Progenitor cell of endocrine pancreas (in vitro differentiated cells): Measurements from ENCODE around the gene MIS18BP1. TPM values are rescaled to one million over a fixed set of nuclear protein-coding genes. Genes with fewer than 3 reads are reported as not detected.

ENCODE experiments used
- DNase-seq: peaks from one replicate; pipeline ENCODE4 v3.0.0; 2021; ENCODE audit warnings: low spot score; ENCODE audit not compliant: unreplicated experiment
- H3K27ac Mint-ChIP-seq: 2 replicates; pipeline ENCODE4 v1.8.0; 2021; ENCODE audit warnings: mild to moderate bottlenecking, moderate library complexity, mixed read lengths
- H3K27me3 Mint-ChIP-seq: 2 replicates; pipeline ENCODE4 v1.8.0; 2021; ENCODE audit warnings: mixed read lengths
- H3K36me3 Mint-ChIP-seq: 2 replicates; pipeline ENCODE4 v1.8.0; 2022; ENCODE audit warnings: mixed read lengths; ENCODE audit not compliant: insufficient read depth
- H3K4me1 Mint-ChIP-seq: 2 replicates; pipeline ENCODE4 v1.8.0; 2021; ENCODE audit warnings: low read depth, mixed read lengths
- H3K4me3 Mint-ChIP-seq: 2 replicates; pipeline ENCODE4 v1.8.0; 2021; ENCODE audit warnings: low read depth, mild to moderate bottlenecking, moderate library complexity, mixed read lengths
- H3K9me3 Mint-ChIP-seq: 2 replicates; pipeline ENCODE4 v1.8.0; 2021; ENCODE audit warnings: low read depth, mixed read lengths
- CTCF ChIP-seq: fragments of 200-600 bp; sonication (generic); IDR thresholded peaks from one replicate; pipeline ENCODE4 v1.5.0; 2021; ENCODE audit warnings: antibody characterized with exemption, mild to moderate bottlenecking; ENCODE audit not compliant: unreplicated experiment
- total RNA-seq: library from RNA; stranded (reverse); gene quantifications from 2 replicates; pipeline ENCODE4 v1.2.1, GENCODE V29; 2021

MIS18BP1 gene
- total RNA-seq, 1 donor from 2014 or later: 40.4 TPM

GRCh38 chr14:45204241-45204640, 48.8 kb downstream of the MIS18BP1 start:
- Mint-ChIP-seq H3K4me3 (no peak overlapping the region), H3K36me3 (peaks cover 11% of the 10 kb centered on the region), H3K27me3 (no peaks in the 10 kb centered on the region), H3K27ac (no peak overlapping the region), H3K4me1 (no peaks in the 10 kb centered on the region), H3K9me3 (no peaks in the 10 kb centered on the region)
- no peak for TF ChIP-seq CTCF
- DNase-seq: no peak

- Mint-ChIP-seq H3K27me3 (no peaks in the 10 kb centered on the region), H3K27ac (no peak overlapping the region), H3K9me3 (no peaks in the 10 kb centered on the region), H3K4me1 (no peaks in the 10 kb centered on the region), H3K4me3 (no peak overlapping the region), H3K36me3 (peaks cover 9% of the 10 kb centered on the region)
- no peak for TF ChIP-seq CTCF
- no peak for DNase-seq
Measured at GRCh38 chr14:45201905-45202304, 51.1 kb downstream of the MIS18BP1 start.

GRCh38 chr14:45199230-45199629, 53.8 kb downstream of the MIS18BP1 start:
- Mint-ChIP-seq H3K27me3 (no peaks in the 10 kb centered on the region), H3K9me3 (no peaks in the 10 kb centered on the region), H3K4me1 (no peaks in the 10 kb centered on the region), H3K4me3 (no peak overlapping the region), H3K36me3 (peaks cover 5% of the 10 kb centered on the region), H3K27ac (no peak overlapping the region)
- TF ChIP-seq CTCF: no peak
- DNase-seq: no peak

GRCh38 chr14:45198551-45198950, 54.5 kb downstream of the MIS18BP1 start:
- Mint-ChIP-seq H3K36me3 (peaks cover 5% of the 10 kb centered on the region), H3K27ac (no peak overlapping the region), H3K4me3 (no peak overlapping the region), H3K27me3 (no peaks in the 10 kb centered on the region), H3K9me3 (no peaks in the 10 kb centered on the region), H3K4me1 (no peaks in the 10 kb centered on the region)
- TF ChIP-seq CTCF: no peak
- no peak for DNase-seq

- Mint-ChIP-seq H3K4me3 (no peak overlapping the region), H3K4me1 (no peaks in the 10 kb centered on the region), H3K36me3 (peaks cover 7% of the 10 kb centered on the region), H3K27me3 (no peaks in the 10 kb centered on the region), H3K27ac (no peak overlapping the region), H3K9me3 (no peaks in the 10 kb centered on the region)
- no peak for DNase-seq
- no peak for TF ChIP-seq CTCF
Measured at GRCh38 chr14:45194964-45195363, 58.0 kb downstream of the MIS18BP1 start.
